ENCODE results near the gene UHMK1.

UHMK1 gene

DNA sequence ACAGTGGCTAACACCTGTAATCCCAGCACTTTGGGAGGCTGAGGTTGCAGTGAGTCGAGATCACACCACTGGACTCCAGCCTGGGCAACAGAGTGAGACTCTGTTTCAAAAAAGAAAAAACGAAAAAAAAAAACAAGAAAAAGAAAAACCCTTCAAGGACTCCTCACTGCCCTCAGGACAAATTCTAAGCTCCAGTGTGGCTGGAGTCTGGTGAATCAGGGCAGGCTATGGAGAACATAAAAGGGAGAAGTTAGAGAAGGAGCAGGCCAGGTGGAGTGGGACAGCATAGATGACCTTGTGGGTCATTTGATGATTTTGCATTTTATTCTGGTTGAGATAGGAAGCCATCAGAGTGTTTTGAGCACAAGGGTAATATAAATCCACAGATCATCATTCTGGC lies 51.4 kb downstream of the UHMK1 start:
- no peak for DNase-seq (ENCODE audit: extremely low spot score)
- POLR2A ChIA-PET = no interaction called here
- CTCF ChIA-PET = no interaction called here
- TF ChIP-seq ARNT (IDR thresholded peaks at IDR 0.05) (no peak), ZNF384 (IDR thresholded peaks at IDR 0.05) (no peak), L3MBTL2 (conservative IDR thresholded peaks at IDR 0.05) (no peak), FOXM1 (IDR thresholded peaks at IDR 0.05; ENCODE audit: borderline replicate concordance) (no peak), FOXK2 (IDR thresholded peaks at IDR 0.05) (no peak), ELF4 (IDR thresholded peaks at IDR 0.05) (no peak), NFRKB (IDR thresholded peaks at IDR 0.05) (no peak), BHLHE40 (IDR thresholded peaks at IDR 0.05; ENCODE audit: borderline replicate concordance) (no peak), TARDBP (IDR thresholded peaks at IDR 0.05) (no peak), LEF1 (IDR thresholded peaks at IDR 0.05; ENCODE audit: borderline replicate concordance) (no peak), SUZ12 (IDR thresholded peaks at IDR 0.05) (no peak), HDGF (IDR thresholded peaks at IDR 0.05; ENCODE audit: borderline replicate concordance) (no peak), FOXA1 (IDR thresholded peaks at IDR 0.05) (no peak), CTBP1 (IDR thresholded peaks at IDR 0.05; ENCODE audit: borderline replicate concordance) (no peak), SP1 (IDR thresholded peaks at IDR 0.05) (no peak)
- TF ChIP-seq, protein P1, sequence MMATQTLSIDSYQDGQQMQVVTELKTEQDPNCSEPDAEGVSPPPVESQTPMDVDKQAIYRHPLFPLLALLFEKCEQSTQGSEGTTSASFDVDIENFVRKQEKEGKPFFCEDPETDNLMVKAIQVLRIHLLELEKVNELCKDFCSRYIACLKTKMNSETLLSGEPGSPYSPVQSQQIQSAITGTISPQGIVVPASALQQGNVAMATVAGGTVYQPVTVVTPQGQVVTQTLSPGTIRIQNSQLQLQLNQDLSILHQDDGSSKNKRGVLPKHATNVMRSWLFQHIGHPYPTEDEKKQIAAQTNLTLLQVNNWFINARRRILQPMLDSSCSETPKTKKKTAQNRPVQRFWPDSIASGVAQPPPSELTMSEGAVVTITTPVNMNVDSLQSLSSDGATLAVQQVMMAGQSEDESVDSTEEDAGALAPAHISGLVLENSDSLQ (IDR thresholded peaks at IDR 0.05) = no peak

DNA sequence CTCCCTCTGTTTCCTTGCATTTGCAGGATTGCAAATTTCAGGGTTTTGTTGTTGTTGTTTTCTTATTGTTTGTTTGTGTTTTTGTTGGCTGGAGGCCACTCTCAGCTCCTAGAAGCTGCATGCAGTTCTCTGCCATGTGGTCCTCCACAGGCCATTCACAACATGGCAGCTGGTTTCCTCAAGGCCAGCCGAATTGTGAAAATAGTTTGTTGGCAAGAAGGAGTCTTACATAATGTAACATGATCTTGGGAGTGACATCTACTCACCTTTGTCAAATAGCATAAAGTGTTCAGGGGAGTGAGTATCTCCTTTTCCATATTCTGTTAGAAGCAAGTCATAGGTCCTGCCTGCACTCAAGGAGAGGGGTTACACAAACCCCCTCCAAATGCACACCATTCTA lies 53.3 kb downstream of the UHMK1 start:
- CTCF ChIA-PET = no interaction called here
- POLR2A ChIA-PET = no interaction called here
- DNase-seq (ENCODE audit: extremely low spot score) = no peak
- TF ChIP-seq ARNT (IDR thresholded peaks at IDR 0.05) = no peak
- TF ChIP-seq FOXA1 (IDR thresholded peaks at IDR 0.05) = no peak
- TF ChIP-seq FOXK2 (IDR thresholded peaks at IDR 0.05) = no peak
- no peak for TF ChIP-seq ELF4 (IDR thresholded peaks at IDR 0.05)
- no peak for TF ChIP-seq FOXM1 (IDR thresholded peaks at IDR 0.05; ENCODE audit: borderline replicate concordance)
- no peak for TF ChIP-seq ZNF384 (IDR thresholded peaks at IDR 0.05)
- TF ChIP-seq SP1 (IDR thresholded peaks at IDR 0.05) = no peak
- no peak for TF ChIP-seq NFRKB (IDR thresholded peaks at IDR 0.05)
- TF ChIP-seq, protein P1 (IDR thresholded peaks at IDR 0.05) = no peak

DNA sequence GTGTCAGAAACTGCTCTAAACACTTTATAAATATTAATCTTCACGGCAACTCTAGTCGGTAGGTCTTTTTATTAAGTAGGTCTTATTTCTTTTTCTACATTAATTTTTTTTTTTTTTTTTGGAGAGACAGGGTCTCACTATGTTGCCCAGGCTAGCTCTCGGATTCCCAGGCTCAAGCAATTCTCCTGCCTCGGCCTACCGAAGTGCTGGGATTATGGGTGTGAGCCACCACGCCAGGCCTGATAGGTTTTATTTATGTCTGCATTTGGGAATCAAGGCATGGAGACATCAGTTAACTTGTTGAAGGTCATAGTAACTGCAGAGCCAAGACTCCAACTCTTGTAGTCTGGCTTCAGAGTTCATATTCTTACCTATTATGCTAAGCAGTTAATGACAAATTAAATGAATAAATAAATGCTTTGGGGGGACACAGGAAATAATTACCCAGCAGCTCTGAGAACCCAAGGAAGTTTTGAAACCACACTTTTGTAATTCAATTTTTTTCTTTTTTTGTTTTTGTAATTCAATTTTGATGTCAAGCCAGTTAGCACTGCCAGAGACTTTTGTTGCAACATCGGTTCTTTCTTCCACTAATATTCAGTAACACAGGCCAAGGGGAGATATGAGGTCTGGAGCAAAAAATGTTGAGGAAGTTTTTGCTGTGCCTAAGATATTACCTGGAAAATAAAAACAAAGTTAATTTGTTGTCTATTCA lies 54.5 kb downstream of the UHMK1 start:
- no peak for DNase-seq (ENCODE audit: extremely low spot score)

DNA sequence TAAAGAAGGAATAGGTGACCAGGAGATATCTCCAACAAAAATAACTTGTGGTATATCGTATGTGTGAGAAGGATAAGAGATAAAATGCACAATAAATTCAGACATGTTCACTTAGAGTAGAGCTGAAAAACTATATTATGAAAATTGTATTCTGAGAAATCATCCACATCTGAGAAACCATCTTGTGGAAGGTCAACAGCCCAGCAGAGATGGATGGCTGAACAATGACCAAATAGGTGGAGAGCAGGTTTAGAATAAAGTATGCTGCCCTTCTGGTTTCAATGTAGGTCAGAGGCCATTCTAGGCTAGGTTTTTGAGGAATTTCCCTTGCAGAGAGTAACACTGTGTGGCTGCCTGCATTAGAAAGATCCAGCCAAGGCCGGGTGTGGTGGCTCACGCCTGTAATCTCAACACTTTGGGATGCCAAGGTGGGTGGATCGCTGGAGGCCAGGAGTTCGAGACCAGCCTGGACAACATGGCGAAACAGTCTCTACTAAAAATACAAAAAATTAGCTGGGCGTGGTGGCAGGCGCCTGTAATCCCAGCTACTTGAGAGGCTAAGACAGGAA lies 55.1 kb downstream of the UHMK1 start:
- TF ChIP-seq CTBP1 (IDR thresholded peaks at IDR 0.05; ENCODE audit: borderline replicate concordance) (no peak), L3MBTL2 (conservative IDR thresholded peaks at IDR 0.05) (no peak), ELF4 (IDR thresholded peaks at IDR 0.05) (no peak), BHLHE40 (IDR thresholded peaks at IDR 0.05; ENCODE audit: borderline replicate concordance) (no peak), SP1 (IDR thresholded peaks at IDR 0.05) (no peak), FOXM1 (IDR thresholded peaks at IDR 0.05; ENCODE audit: borderline replicate concordance) (no peak), TARDBP (IDR thresholded peaks at IDR 0.05) (no peak), ZNF384 (IDR thresholded peaks at IDR 0.05) (no peak), SUZ12 (IDR thresholded peaks at IDR 0.05) (no peak), FOXK2 (IDR thresholded peaks at IDR 0.05) (no peak), HDGF (IDR thresholded peaks at IDR 0.05; ENCODE audit: borderline replicate concordance) (no peak), LEF1 (IDR thresholded peaks at IDR 0.05; ENCODE audit: borderline replicate concordance) (no peak), FOXA1 (IDR thresholded peaks at IDR 0.05) (no peak), NFRKB (IDR thresholded peaks at IDR 0.05) (no peak), ARNT (IDR thresholded peaks at IDR 0.05) (no peak)
- TF ChIP-seq, protein P1 (IDR thresholded peaks at IDR 0.05) = no peak
- DNase-seq (ENCODE audit: extremely low spot score) = no peak
- ChIA-PET CTCF (no interaction called here), POLR2A (no interaction called here)

More for the DNA sequence above, 54.5 kb downstream of the UHMK1 start:
- no peak for TF ChIP-seq FOXA1 (IDR thresholded peaks at IDR 0.05)
- no peak for TF ChIP-seq FOXK2 (IDR thresholded peaks at IDR 0.05)
- TF ChIP-seq ZNF384 (IDR thresholded peaks at IDR 0.05) = no peak
- TF ChIP-seq ELF4 (IDR thresholded peaks at IDR 0.05) = no peak
- CTCF ChIA-PET = no interaction called here
- POLR2A ChIA-PET = no interaction called here

DNA sequence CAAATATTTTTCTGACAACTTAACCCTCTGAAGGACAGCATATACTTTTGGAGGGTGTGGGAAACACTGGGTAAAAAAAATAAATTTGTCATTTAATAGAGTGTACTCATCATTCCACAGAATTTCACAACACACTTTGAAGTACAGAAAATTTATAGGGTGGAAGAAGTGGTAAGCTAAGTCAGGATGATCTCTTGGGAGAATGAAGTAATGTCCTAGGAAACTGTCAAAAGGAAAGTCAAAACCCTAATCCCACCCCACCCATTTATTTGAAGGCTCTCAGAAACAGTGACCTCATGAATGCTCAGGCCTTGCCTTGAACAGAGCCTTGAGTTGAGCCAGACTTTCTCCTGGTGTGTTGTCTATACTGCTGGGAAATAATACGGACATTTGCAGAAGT lies 56.6 kb downstream of the UHMK1 start:
- CTCF ChIA-PET = no interaction called here
- no peak for DNase-seq (ENCODE audit: extremely low spot score)
- POLR2A ChIA-PET = no interaction called here
- TF ChIP-seq FOXM1 (IDR thresholded peaks at IDR 0.05; ENCODE audit: borderline replicate concordance) = no peak
- TF ChIP-seq FOXA1 (IDR thresholded peaks at IDR 0.05) = no peak
- TF ChIP-seq NFRKB (IDR thresholded peaks at IDR 0.05) = no peak
- TF ChIP-seq TARDBP (IDR thresholded peaks at IDR 0.05) = no peak
- no peak for TF ChIP-seq FOXK2 (IDR thresholded peaks at IDR 0.05)
- no peak for TF ChIP-seq ARNT (IDR thresholded peaks at IDR 0.05)
- TF ChIP-seq BHLHE40 (IDR thresholded peaks at IDR 0.05; ENCODE audit: borderline replicate concordance) = no peak
- no peak for TF ChIP-seq SP1 (IDR thresholded peaks at IDR 0.05)
- TF ChIP-seq, protein P1 (IDR thresholded peaks at IDR 0.05) = no peak
- no peak for TF ChIP-seq HDGF (IDR thresholded peaks at IDR 0.05; ENCODE audit: borderline replicate concordance)
- TF ChIP-seq SUZ12 (IDR thresholded peaks at IDR 0.05) = no peak
- TF ChIP-seq ZNF384 (IDR thresholded peaks at IDR 0.05) = no peak
- TF ChIP-seq CTBP1 (IDR thresholded peaks at IDR 0.05; ENCODE audit: borderline replicate concordance) = no peak
- no peak for TF ChIP-seq L3MBTL2 (conservative IDR thresholded peaks at IDR 0.05)
- no peak for TF ChIP-seq ELF4 (IDR thresholded peaks at IDR 0.05)
- TF ChIP-seq LEF1 (IDR thresholded peaks at IDR 0.05; ENCODE audit: borderline replicate concordance) = no peak

Data from HEK293T (cell line).